ENCODE measurements around the gene SMIM32.

DNA sequence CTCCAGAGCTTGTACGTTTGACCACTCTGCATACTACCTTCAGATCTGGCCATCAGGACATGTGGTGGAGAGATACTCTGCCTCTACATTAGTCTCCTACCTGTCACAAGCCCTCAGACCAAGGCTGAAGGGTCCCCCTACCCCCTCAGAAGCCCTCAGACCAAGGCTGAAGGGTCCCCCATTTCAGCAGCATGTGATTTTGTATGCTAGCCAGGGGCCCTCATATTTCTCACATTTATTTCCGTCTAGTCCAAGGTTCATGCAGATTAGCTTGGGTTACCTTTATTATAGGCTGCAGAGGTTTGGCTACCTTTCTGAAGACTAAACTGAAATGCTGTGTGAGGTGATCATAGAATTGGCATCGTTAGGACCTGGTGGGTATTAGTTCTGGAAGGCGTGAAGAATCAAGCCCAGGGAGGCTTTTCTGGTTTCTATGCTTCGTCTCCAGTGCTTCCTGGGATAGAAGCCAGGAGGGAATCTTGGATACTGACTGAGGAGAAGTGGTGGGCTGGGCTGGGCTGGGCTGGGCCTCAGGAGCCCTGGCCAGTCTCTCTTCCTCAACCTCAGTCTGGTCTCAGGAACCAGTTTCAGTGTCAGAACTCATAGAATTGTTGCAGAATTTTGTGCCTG, 2.8 kb downstream of the SMIM32 start:
- TF ChIP-seq FOXP2 (optimal IDR thresholded peaks at IDR 0.05; ENCODE audit: control extremely low read depth, extremely low read length, insufficient read depth), result no peak
- no peak for TF ChIP-seq POLR2AphosphoS5 (IDR thresholded peaks at IDR 0.05; ENCODE audit: borderline replicate concordance, low read depth, low read length)
